CD4-positive, alpha-beta T cell treated with Interleukin-1 beta for 1 hour (primary cell): ENCODE results near the gene LRBA.

ENCODE experiments used
- DNase-seq, 2 donors: peaks; one replicate each; pipeline ENCODE4 v3.0.0-alpha.2; 2020 to 2022

LRBA gene

GRCh38 chr4:150867148-150867547, 147.9 kb downstream of the LRBA start:
- peak; percentile 8 to 83 for DNase-seq

- no peak for DNase-seq
Observed at GRCh38 chr4:150863456-150863855, 151.6 kb downstream of the LRBA start.

GRCh38 chr4:150862829-150863228, 152.3 kb downstream of the LRBA start:
- DNase-seq = no peak

GRCh38 chr4:150859453-150859852, 155.6 kb downstream of the LRBA start:
- DNase-seq = no peak

DNA sequence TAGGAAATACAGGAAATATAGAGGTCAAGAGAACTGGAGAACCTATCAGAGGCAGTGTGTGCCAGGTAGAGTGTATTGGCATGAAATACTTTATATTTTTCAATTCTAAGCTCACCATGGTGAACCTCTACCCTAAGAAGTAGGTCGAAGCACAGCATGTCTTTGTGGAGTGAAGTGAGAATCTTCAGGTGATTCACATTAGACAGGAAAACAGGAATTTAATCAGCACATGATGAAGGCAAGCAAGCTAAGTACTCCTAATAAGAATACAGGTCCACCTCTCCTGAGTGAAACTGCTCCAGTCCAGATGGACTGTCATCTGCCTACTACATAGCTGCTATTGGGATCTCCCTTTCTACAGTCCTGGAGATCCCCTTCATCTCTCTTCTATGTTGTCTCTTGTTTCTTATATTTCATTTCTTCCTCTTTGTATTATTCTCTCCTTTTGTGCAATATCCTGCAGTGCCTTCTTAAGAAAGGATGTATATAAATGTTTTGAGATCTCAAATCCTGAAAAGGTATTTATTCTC, 159.0 kb downstream of the LRBA start:
- no peak for DNase-seq

- no peak for DNase-seq
Observed at GRCh38 chr4:150854600-150854999, 160.5 kb downstream of the LRBA start.

DNA sequence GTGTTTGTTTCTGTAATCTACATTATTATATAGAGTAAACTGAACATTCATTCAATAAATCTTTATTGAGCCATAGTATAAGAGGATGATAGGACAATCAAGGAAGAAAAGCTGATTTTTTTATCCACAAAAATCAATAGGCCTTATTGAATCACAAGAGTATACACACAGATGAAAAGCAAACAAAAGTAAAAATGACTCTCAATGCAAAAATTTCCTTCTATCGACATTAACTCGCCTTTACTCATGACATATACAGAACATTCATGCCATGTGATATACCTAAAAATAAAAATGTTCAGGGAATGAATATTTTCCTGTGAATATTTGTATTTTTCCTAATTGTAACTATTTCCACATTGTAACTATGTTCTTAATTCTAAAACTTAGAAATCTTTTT, 161.2 kb downstream of the LRBA start:
- no peak for DNase-seq

- no peak for DNase-seq
Observed at GRCh38 chr4:150852216-150852615, 162.9 kb downstream of the LRBA start.

- DNase-seq = no peak
Observed at GRCh38 chr4:150849016-150849415, 166.1 kb downstream of the LRBA start.

DNA sequence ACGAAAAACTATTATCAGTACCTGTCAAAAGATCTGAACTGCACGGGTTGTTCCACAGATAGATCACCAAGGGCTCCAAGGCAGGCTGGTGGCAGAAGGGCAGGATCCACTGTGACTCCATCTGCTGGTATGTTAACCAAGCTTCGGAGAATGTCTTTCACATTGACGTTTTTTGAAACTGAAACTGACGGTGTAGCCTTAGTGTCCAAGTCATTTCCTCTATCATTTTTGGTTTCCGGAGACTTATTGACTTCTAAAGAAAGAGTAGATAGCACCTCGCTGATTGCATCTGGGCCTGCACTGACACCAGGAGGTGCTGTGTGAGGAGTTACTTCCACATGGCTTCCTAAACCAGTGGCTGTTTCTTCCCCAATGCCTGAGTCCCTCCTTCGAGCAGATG, 186.9 kb downstream of the LRBA start:
- DNase-seq = peak; percentile 59 to 80

DNA sequence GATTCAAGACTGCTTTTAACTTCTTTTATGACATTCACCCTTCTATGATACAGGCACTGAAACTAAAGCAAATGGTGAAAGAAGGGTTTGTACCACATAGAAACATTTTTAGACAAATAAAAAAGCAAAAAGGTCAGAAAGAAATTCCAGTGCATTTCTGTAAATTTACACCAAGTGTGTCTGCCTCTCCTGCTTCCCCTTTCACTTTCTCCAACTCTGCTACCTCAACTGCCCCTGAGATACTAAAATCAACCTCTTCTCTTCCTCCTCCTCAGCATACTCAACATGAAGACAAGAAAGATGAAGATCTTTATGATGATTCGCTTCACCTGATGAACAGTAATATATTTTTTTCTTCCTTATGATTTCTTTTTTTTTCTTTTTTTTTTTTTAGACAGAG, 187.9 kb downstream of the LRBA start:
- DNase-seq = no peak

DNA sequence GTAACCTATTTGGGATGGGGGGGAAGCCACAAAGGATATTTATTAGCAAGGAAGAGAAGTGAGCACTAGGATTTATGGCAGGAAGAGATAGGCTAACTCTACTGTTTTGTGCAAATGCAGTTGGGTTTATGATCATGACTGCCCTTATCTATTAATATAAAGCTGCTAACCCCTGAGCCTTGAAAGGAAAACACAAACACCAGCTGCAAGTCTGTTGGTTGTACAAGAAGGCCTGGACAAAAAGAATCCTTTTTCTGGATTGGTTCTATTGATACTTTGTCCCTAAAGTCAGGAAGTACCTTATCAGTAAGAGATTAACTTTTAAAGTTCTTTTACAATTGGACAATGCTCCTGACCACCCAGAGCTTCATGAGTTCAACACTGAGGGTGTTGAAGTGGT, 188.8 kb downstream of the LRBA start:
- no peak for DNase-seq

GRCh38 chr4:150822407-150822806, 192.7 kb downstream of the LRBA start:
- DNase-seq = no peak

DNA sequence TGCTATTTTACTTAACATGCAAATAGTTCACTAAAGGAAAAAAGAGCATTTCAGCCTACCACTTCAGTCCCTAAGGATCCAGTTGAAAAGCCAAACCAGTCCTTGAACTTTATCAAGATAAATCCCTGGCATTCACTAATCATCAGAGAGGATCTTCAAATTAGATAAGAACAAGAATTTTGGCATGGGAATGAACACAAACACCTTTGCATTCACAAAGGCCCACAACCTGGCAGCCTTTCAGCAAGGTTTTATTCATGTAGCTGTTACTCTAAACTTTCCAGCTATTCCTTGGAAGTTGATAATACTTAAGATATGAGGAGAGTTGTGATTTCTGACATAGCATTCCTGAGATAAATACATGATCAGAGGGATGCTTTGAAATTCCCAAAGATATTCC, 193.4 kb downstream of the LRBA start:
- no peak for DNase-seq

- DNase-seq = no peak
Observed at GRCh38 chr4:150820409-150820808, 194.7 kb downstream of the LRBA start.

- no peak for DNase-seq
Observed at GRCh38 chr4:150818661-150819060, 196.4 kb downstream of the LRBA start.

DNA sequence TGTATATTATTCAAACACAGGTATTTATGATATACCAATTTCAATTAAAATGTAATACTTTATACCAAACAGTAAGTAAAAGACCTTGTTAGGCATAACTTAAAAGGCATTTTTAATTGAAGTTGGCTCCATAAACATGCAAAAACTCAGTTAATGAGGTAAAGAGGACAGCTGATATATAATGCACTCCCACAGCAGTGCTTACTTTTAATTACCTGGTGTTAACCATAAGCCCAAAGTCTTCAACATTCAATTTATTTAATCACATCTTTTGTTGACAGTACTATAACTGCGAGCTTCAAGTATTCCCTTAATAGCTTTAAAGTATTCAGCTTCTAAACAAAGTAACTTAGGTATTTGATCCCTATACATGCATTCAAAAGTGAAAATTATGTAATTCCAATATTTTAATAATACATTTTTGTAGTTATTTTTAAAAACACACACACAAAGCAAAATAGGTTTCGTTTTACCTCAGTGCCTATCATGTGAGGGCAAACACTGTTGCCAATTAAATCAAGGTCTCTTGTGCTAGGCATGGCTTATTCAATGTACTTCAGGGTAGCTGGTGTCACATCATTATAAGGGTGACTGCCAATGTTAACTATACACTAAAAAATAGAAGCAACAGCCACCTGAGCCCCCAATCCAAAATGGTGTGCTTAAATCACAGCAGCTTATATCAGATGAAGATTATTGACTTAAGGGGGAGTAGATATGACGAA, 197.1 kb downstream of the LRBA start:
- no peak for DNase-seq

- no peak for DNase-seq
Observed at GRCh38 chr4:150817017-150817416, 198.1 kb downstream of the LRBA start.

GRCh38 chr4:150816491-150816890, 198.6 kb downstream of the LRBA start:
- no peak for DNase-seq

DNA sequence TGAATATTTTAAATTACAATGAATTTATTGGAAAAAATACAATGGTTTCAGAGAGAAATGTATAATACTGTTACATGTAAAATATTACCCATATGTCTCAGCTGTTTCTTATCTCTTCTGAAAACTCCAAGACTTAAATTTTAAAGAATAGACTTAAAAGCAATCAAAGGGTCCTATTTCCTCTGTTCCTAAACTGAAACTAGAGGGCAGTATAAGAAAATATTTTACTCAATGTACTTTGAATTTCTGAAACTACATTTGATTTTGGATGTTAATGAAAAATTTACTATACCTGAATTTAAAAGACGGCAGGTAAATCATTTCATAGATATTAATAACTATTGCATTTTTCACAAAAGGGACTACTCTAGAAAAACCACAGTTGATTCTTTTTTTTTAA, 200.2 kb downstream of the LRBA start:
- no peak for DNase-seq

DNA sequence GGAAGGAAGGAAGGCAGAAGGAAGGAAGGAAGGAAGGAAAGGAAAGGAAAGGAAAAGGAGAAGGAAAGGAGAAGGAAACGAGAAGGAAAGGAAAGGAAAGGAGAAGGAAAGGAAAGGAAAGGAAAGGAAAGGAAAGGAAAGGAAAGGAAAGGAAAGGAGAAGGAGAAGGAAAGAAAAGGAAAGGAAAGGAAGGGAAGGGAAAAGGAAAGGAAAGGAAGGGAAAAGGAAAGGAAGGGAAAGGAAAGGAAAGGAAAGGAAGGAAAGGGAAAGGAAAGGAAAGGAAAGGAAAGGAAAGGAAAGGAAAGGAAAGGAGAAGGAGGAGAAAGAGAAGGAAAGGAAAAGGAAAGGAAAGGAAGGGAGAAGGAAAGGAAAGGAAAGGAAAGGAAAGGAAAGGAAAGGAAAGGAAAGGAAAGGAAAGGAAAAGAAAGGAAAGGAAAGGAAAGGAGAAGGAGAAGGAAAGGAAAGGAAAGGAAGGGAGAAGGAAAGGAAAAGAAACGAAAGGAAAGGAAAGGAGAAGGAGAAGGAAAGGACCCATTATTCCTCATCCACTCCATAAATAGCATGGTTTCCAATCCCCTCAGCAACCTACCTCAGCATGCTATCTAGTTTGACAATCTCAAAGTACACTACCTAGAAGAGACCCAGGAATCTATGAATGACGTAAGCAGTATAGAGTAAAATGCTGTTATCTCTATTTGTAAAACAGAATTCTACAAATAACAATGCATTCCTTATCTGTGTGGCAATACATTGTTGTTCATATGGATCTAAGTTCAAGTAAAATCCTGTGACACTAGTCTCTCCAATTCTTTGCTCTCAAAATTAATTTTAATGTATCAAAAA, 209.7 kb downstream of the LRBA start:
- no peak for DNase-seq

DNA sequence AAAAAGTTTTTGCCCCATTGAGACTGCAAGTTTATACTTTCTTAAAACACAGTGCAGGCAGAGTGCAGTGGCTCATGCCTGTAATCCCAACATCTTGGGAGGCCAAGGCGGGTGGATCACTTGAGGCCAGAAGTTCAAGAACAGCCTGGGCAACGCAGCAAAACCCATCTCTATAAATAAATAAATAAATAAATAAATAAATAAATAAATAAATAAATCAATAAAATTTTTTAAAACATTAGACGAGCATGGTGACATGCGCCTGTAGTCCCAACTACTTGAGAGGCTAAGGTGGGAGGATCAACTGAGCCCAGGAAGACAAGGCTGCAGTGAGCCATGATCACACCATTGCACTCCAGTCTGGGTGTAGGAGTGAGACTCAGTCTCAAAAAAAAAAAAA, 213.3 kb downstream of the LRBA start:
- DNase-seq = no peak

DNA sequence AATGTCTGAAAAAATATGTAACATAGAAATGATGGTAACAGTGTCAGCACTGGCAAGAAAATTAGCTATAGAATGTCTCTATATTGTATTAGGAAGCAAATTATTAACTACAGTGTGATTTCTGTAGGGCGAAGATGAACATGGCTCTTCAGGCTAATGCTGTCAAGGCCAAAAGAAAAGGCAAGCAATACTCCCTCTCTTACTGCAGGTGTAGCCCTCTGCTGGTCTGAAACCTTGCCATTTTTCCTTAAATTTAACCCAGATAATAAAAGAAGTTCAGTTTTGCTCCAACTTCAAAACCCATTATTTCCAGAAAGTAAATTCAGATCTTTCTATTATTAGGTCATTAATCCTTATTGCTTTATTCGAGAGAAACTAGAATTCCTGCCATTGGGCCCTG, 215.9 kb downstream of the LRBA start:
- DNase-seq = no peak

DNA sequence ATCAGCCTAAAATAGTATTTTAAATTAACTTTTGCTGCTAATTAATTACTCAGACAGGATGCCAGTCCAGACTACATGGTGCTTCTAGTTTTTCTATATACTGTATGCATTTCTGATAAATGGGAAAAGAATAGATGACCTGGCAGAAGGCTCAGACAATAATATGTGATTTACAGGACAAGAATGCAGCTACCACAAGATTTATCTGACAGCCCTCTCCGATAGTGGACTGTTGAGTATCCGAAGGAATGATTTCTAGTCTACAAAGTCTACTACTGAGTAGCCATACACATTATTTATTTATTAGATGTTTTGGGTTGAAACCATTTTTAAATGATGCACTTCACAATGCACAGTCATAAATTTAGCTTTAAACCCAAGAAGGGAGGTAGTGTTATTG, 220.4 kb downstream of the LRBA start:
- DNase-seq = no peak
